Trophoblast cell (in vitro differentiated cells and primary cell): Measurements from ENCODE around the gene WDR45.

Experiments used
- DNase-seq, 2 donors: peaks; one replicate each; pipeline ENCODE4 v3.0.0-alpha.2; 2016
- H2AFZ ChIP-seq: 2 replicates; pipeline ENCODE4 v1.6.1; 2013; ENCODE audit warnings: low read length, moderate library complexity, mild to moderate bottlenecking; ENCODE audit not compliant: insufficient read depth, poor library complexity
- H2AK5ac ChIP-seq: 2 replicates; pipeline ENCODE4 v1.6.1; 2013; ENCODE audit warnings: mild to moderate bottlenecking, low read length
- H2BK120ac ChIP-seq: 2 replicates; pipeline ENCODE4 v1.6.1; 2013; ENCODE audit warnings: low read length, mild to moderate bottlenecking, moderate library complexity; ENCODE audit not compliant: insufficient read depth, poor library complexity
- H2BK12ac ChIP-seq: 2 replicates; pipeline ENCODE4 v1.6.1; 2013; ENCODE audit warnings: mild to moderate bottlenecking, low read length, moderate library complexity
- H2BK5ac ChIP-seq: 2 replicates; pipeline ENCODE4 v1.6.1; 2013; ENCODE audit warnings: low read length, low read depth, moderate library complexity, mild to moderate bottlenecking; ENCODE audit not compliant: poor library complexity
- H3K14ac ChIP-seq: 2 replicates; pipeline ENCODE4 v1.6.1; 2013; ENCODE audit warnings: mild to moderate bottlenecking, low read length
- H3K18ac ChIP-seq: 2 replicates; pipeline ENCODE4 v1.6.1; 2013; ENCODE audit warnings: mild to moderate bottlenecking, low read length
- H3K23ac ChIP-seq: 2 replicates; pipeline ENCODE4 v1.6.1; 2013; ENCODE audit warnings: low read length
- H3K27ac ChIP-seq: 2 replicates; pipeline ENCODE4 v1.5.1; 2013; ENCODE audit warnings: low read depth, mild to moderate bottlenecking, inconsistent platforms, low read length, moderate library complexity
- H3K27me3 ChIP-seq: 2 replicates; pipeline ENCODE4 v1.6.1; 2013; ENCODE audit warnings: inconsistent platforms, mild to moderate bottlenecking, low read length, moderate library complexity; ENCODE audit not compliant: insufficient read depth
- H3K36me3 ChIP-seq, 2 experiments: 1 replicate in 1 of 2; 2 replicates in 1 of 2; pipeline ENCODE4 v1.6.1; 2013; ENCODE audit warnings: low read length in 2 of 2, mild to moderate bottlenecking in 2 of 2, moderate library complexity in 1 of 2; ENCODE audit not compliant: insufficient read depth in 2 of 2, control insufficient read depth in 1 of 2
- H3K4ac ChIP-seq: 2 replicates; pipeline ENCODE4 v1.6.1; 2013; ENCODE audit warnings: low read depth, mild to moderate bottlenecking, low read length, moderate library complexity
- H3K4me1 ChIP-seq, 2 experiments: 1 replicate in 1 of 2; 2 replicates in 1 of 2; pipeline ENCODE4 v1.6.1; 2013; ENCODE audit warnings: low read length in 2 of 2, mild to moderate bottlenecking in 2 of 2, moderate library complexity in 1 of 2; ENCODE audit not compliant: insufficient read depth in 2 of 2, control insufficient read depth in 1 of 2
- H3K4me2 ChIP-seq: 2 replicates; pipeline ENCODE4 v1.6.1; 2013; ENCODE audit warnings: inconsistent platforms, mild to moderate bottlenecking, low read length, moderate library complexity
- H3K4me3 ChIP-seq: 2 replicates; pipeline ENCODE4 v1.5.1; 2013; ENCODE audit warnings: mild to moderate bottlenecking, low read depth, low read length, inconsistent platforms
- H3K79me1 ChIP-seq: one replicate; pipeline ENCODE4 v1.6.1; 2013; ENCODE audit warnings: low read length
- H3K79me2 ChIP-seq: 2 replicates; pipeline ENCODE4 v1.6.1; 2013; ENCODE audit warnings: low read length, mild to moderate bottlenecking; ENCODE audit not compliant: control insufficient read depth, insufficient read depth, poor library complexity
- H3K9ac ChIP-seq: 2 replicates; pipeline ENCODE4 v1.6.1; 2013; ENCODE audit warnings: mild to moderate bottlenecking, low read length
- H3K9me3 ChIP-seq: 2 replicates; pipeline ENCODE4 v1.6.1; 2013; ENCODE audit warnings: low read depth, mild to moderate bottlenecking, control low read depth, inconsistent platforms, low read length; ENCODE audit not compliant: insufficient read depth
- H4K12ac ChIP-seq: 2 replicates; pipeline ENCODE4 v1.6.1; 2013; ENCODE audit warnings: low read depth, mild to moderate bottlenecking, low read length, moderate library complexity
- H4K8ac ChIP-seq: 2 replicates; pipeline ENCODE4 v1.6.1; 2013; ENCODE audit warnings: low read depth, mild to moderate bottlenecking, low read length, moderate library complexity
- H4K91ac ChIP-seq: one replicate; pipeline ENCODE4 v1.6.1; 2013; ENCODE audit warnings: low read depth, mild to moderate bottlenecking, low read length, moderate library complexity
- WGBS: extraction: QIAGEN DNeasy Blood & Tissue Kit; methylation state at CpG from one replicate; pipeline ENCODE4 v1.1.7; 2013; ENCODE audit warnings: missing lambda C conversion rate; ENCODE audit not compliant: insufficient read length, insufficient coverage; ENCODE audit errors: extremely low coverage; 5-methylcytosine and 5-hydroxymethylcytosine counted together

The WDR45 gene

DNA sequence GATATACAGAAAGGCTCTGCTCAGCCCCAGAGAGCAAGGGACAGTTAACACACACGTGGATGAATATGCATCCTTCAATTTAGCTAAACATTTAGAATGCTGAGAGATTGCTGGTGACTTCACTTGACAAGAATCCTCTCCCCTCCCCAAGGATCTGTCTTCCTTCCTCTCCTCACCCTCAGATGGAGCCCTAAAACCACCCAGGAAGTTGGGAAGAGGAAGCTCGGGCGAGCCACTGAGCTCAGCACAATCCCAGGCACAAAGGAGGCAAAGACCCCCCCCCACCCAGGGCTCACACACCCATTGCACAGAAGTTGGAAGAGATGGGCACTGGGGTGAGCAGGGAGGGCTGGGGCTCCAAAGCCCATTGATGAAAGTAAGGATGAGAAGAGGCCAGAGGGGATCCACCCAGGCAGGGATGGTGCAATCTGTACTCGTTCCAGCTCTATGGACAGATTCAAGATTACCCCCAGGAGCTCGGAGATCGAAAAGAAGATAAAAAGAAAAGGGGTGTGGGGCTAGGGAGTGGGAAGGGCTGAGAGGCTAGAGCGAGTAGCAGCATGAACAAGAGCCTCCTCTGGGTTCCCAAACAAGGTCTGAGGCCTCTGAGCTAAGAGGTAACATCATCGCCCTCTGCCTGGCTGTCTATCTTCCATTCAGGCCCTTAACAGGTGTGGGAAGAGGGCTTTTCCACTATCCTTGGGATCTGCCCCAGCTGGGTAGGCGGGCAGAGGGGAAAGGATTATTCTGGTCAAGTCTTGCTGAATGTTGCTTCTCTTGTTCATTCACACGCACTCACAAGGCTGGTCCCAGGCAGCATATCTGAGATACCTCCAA is 37.7 kb downstream of the WDR45 start:
- Histone ChIP-seq H3K4me1 (peaks cover 7 to 14% of the 10 kb centered on the region in 2 experiments), H3K27me3 (no peaks in the 10 kb centered on the region)
- WGBS, result no CpG with 5 or more reads among the region's 10 CpGs

DNA sequence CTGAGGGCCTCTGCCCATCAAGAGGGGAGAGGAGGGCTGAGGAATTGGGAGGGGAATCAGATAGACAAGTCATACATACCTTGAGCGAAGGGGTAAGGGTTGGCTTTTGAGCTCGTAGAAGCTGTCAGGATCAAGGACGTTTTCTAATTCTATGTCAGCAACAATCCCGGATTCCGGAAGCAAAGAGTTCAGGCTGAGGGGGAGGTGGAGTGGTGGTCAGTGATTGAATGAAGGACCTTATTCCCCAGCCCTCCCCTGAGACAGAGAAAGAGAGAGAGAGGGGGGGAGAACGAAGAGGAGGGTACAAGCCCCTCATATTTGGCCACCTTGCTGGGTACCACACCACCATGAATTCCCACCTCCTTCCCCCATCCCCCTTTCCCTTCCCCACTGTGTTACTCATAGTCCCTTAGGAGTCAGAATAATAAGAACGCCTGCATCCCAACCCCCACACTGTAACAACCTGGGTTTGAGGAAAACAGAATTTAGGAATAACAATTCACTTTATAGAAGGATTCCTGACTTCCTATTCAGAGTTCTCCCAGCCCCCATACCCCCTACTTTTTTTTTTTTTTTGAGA is 39.2 kb downstream of the WDR45 start:
- WGBS, result no CpG with 5 or more reads among the region's 7 CpGs
- Histone ChIP-seq H2BK12ac (no peak overlapping the region), H3K36me3 (peaks cover 22 to 26% of the 10 kb centered on the region in 2 experiments), H2AK5ac (no peak overlapping the region), H2BK120ac (peak overlapping the region; percentile 30), H4K12ac (no peak overlapping the region), H3K23ac (no peak overlapping the region), H3K9me3 (no peaks in the 10 kb centered on the region), H3K14ac (no peak overlapping the region), H3K4me2 (peak overlapping the region; percentile 57), H3K4me1 (peaks cover 7 to 14% of the 10 kb centered on the region in 2 experiments), H3K9ac (no peak overlapping the region), H2BK5ac (peak overlapping the region; percentile 55), H4K91ac (peak overlapping the region; percentile 50), H3K27ac (peak overlapping the region; percentile 79), H4K8ac (no peak overlapping the region), H2AFZ (no peak overlapping the region), H3K27me3 (no peaks in the 10 kb centered on the region), H3K18ac (no peak overlapping the region), H3K79me1 (peaks cover 20% of the 10 kb centered on the region), H3K79me2 (peaks cover 8% of the 10 kb centered on the region), H3K4ac (peak overlapping the region; percentile 16), H3K4me3 (no peak overlapping the region)
- peak; percentile 7 to 37 for DNase-seq

More for the DNA sequence above, 37.7 kb downstream of the WDR45 start:
- Histone ChIP-seq H3K14ac (peak overlapping the region; percentile 62), H3K23ac (no peak overlapping the region), H3K79me1 (peaks cover 20% of the 10 kb centered on the region), H3K9me3 (no peaks in the 10 kb centered on the region), H4K12ac (peak overlapping the region; percentile 36), H2AFZ (no peak overlapping the region), H3K36me3 (peaks cover 20 to 23% of the 10 kb centered on the region in 2 experiments), H3K4ac (peak overlapping the region; percentile 98), H2BK5ac (peak overlapping the region; percentile 88), H2BK120ac (no peak overlapping the region), H3K18ac (peak overlapping the region; percentile 93), H4K8ac (no peak overlapping the region), H3K9ac (peak overlapping the region; percentile 94), H3K79me2 (peaks cover 8% of the 10 kb centered on the region), H2BK12ac (peak overlapping the region; percentile 31), H3K4me2 (peak overlapping the region; percentile 56), H3K4me3 (peak overlapping the region; percentile 94), H4K91ac (no peak overlapping the region), H3K27ac (peak overlapping the region; percentile 94), H2AK5ac (peak overlapping the region; percentile 66)
- DNase-seq, result peak; percentile 25 to 39

DNA sequence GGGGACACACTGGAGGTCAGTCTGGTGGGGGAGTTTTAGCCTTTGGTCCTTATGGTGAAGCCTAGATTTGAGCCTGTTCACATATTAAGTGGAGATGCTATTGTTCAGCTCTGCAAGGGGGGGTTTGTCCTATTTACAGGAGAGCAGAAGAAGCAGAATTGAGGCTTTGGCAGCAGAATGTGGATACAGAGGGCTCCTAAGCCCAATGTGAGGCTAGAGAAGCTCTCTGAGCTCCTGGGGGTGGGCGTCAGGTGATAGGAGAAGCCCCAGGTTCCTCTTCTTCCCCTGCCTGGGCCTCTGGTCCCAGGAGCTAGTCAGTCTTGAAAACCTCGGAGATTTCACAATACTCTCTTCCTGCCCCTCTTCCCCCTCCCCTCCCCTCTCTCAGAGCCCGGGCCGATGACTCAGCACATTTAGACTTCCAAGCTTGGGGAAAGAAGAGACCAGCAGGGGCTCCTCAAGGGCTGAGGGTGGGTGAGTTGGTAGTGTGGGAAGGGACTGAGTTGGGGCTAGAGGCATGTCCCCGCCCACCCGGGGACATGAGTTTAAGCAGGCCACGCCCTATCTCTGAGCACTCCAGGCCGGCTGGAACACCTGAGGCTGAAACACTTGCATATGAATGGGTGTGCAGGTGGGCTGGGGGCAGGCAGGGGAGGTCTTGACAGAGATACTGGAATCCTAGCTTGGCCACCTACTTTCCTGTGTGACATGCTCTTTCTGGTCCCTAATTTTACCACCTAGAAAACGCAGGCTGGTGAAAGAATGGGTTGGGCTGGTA is 39.9 kb downstream of the WDR45 start:
- H2BK120ac ChIP-seq, result no peak overlapping the region
- no peak overlapping the region for H4K8ac ChIP-seq
- peak overlapping the region; percentile 32 for H2BK12ac ChIP-seq
- peak overlapping the region; percentile 34 for H3K4ac ChIP-seq
- peaks cover 8% of the 10 kb centered on the region for H3K79me2 ChIP-seq
- H3K79me1 ChIP-seq, result peaks cover 20% of the 10 kb centered on the region
- peak overlapping the region; percentile 57 for H3K4me2 ChIP-seq
- H3K9me3 ChIP-seq, result no peaks in the 10 kb centered on the region
- H2AK5ac ChIP-seq, result no peak overlapping the region
- H3K18ac ChIP-seq, result no peak overlapping the region
- H2BK5ac ChIP-seq, result peak overlapping the region; percentile 65
- no peak overlapping the region for H2AFZ ChIP-seq
- H3K4me1 ChIP-seq, result peaks cover 7 to 14% of the 10 kb centered on the region in 2 experiments
- WGBS, result no CpG with 5 or more reads among the region's 9 CpGs
- H3K27ac ChIP-seq, result peak overlapping the region; percentile 88
- peaks cover 22 to 26% of the 10 kb centered on the region in 2 experiments for H3K36me3 ChIP-seq
- no peak overlapping the region for H3K23ac ChIP-seq
- peak overlapping the region; percentile 61 for H3K14ac ChIP-seq
- no peak overlapping the region for H4K12ac ChIP-seq
- peak overlapping the region; percentile 85 for H4K91ac ChIP-seq
- peak overlapping the region; percentile 79 for H3K9ac ChIP-seq
- no peak overlapping the region for H3K4me3 ChIP-seq
- DNase-seq, result peak; percentile 74 to 82
- H3K27me3 ChIP-seq, result no peaks in the 10 kb centered on the region

DNA sequence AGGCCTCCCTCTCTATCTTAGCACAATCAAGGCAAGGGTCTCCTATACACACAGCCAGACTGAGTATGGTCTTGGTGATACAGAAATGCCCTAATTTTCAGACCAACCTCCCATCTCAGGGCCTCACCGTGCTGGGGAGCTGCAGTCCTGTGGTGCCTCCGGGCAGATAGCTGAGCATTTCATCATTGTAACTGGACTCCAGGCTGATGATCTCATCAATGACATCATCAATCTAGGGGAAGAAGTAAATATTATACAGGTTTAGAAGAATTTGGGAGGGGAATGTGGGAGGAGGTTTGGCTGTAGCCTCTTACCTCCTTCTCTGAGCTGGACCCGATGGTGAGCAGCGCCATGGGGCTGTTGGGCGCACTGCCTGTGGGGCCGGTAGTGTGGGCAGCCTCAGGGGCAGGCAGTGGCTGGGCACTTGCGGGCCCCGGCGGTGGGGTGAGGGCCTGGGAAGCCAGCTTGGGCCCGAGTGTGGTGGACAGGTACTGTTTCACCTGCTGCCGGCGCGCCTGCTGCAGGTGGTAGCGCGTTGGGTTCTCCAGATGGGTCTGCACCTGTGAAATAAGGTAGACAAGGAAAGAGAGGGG is 41.7 kb downstream of the WDR45 start:
- Histone ChIP-seq H3K14ac (no peak overlapping the region), H3K9me3 (no peaks in the 10 kb centered on the region), H3K4ac (no peak overlapping the region), H3K4me3 (no peak overlapping the region), H3K79me1 (peaks cover 18% of the 10 kb centered on the region), H3K9ac (no peak overlapping the region), H4K91ac (peak overlapping the region; percentile 4), H2BK5ac (no peak overlapping the region), H2AK5ac (no peak overlapping the region), H3K4me1 (peaks cover 13 to 21% of the 10 kb centered on the region in 2 experiments), H3K23ac (no peak overlapping the region), H4K8ac (no peak overlapping the region), H3K4me2 (no peak overlapping the region), H2AFZ (no peak overlapping the region), H2BK120ac (no peak overlapping the region), H3K27ac (no peak overlapping the region), H4K12ac (no peak overlapping the region), H2BK12ac (no peak overlapping the region), H3K27me3 (no peaks in the 10 kb centered on the region), H3K18ac (no peak overlapping the region), H3K36me3 (peaks cover 32 to 40% of the 10 kb centered on the region in 2 experiments), H3K79me2 (peaks cover 7% of the 10 kb centered on the region)
- DNase-seq, result peak; percentile 80 to 88
- no CpG with 5 or more reads among the region's 15 CpGs for WGBS
